ENCODE measurements around the gene CD80.

DNA sequence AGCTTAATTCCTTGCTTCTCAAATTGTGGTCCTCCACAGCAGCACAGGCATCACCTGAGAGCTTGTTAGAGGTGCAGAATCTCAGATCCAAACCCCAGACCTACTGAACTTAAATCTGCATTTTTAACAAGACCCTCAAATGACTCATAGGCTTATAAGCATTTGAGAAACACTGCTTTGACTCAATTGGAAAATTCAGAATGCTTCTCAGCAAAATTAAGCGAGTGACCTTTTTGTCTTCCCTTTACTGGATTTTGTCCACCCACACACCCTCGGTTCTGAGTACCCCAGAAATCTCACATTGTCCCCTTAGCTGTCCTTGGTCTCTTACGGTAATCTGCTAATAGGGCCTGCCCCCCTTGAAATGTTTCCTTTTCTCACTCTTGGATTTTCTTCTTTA lies 17.9 kb downstream of the CD80 start:
- TF ChIP-seq CTCF (conservative IDR thresholded peaks at IDR 0.05 in 1 of 2, IDR thresholded peaks at IDR 0.05 in 1 of 2; ENCODE audit: low read depth in 1 of 2, low read length in 2 of 2), result no peak
- TF ChIP-seq EZH2 (IDR thresholded peaks at IDR 0.05; ENCODE audit: low read length, missing control alignments), result no peak

Measured in fibroblast of lung (primary cell).